ENCODE results near the gene FAM13A. TPM values are rescaled to one million over a fixed set of nuclear protein-coding genes. Genes with fewer than 3 reads are reported as not detected.

Gene FAM13A
- total and polyA plus RNA-seq, 10 donors, result 2.7 to 24.9 (median 18.3) TPM

DNA sequence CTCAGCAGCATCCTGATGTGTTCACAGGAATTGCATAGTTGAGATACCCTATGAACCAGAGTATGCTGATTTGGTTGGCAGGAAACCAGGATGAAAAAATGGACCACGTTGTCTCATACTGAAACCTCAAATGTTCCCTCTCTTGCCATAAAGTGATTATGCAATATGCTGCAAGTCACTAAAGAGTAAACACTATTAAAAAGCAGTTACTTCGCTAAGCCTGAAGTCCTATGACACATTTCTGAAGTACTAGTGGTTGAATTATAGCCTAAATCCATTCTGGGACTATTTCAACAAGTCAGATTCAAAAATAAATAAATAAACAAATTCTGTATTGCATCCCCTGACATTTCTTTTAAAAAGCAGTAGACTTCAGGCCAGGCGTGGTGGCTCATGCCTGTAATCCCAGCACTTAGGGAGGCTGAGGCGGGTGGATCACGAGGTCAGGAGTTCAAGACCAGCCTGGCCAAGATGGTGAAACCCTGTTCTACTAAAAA lies 253.3 kb downstream of the FAM13A start:
- H3K36me3 ChIP-seq, result no peaks in the 10 kb centered on the region
- peak overlapping the region in 4 of 8 donors; percentile 43 to 71 (median 67) for H3K27ac ChIP-seq
- H3K27me3 ChIP-seq (replicated peaks in 1 of 7), result no peaks in the 10 kb centered on the region
- WGBS, 5 donors, result 51 to 64% (median 59%) methylated on average over 5 of the region's 5 CpGs
- intact Hi-C loops (cut with DNase I; ENCODE audit: low total_unique reads), result no loop called here
- peaks cover 0 to 26% (median 2%) of the 10 kb centered on the region in 6 donors for H3K4me1 ChIP-seq
- H3K9me3 ChIP-seq, result no peaks in the 10 kb centered on the region
- DNase-seq, result no peak
- H3K4me3 ChIP-seq, result no peak overlapping the region
- peak in 1 of 3 donors; percentile 22 for TF ChIP-seq POLR2AphosphoS5 (IDR thresholded peaks at IDR 0.05)
- TF ChIP-seq, protein P1, sequence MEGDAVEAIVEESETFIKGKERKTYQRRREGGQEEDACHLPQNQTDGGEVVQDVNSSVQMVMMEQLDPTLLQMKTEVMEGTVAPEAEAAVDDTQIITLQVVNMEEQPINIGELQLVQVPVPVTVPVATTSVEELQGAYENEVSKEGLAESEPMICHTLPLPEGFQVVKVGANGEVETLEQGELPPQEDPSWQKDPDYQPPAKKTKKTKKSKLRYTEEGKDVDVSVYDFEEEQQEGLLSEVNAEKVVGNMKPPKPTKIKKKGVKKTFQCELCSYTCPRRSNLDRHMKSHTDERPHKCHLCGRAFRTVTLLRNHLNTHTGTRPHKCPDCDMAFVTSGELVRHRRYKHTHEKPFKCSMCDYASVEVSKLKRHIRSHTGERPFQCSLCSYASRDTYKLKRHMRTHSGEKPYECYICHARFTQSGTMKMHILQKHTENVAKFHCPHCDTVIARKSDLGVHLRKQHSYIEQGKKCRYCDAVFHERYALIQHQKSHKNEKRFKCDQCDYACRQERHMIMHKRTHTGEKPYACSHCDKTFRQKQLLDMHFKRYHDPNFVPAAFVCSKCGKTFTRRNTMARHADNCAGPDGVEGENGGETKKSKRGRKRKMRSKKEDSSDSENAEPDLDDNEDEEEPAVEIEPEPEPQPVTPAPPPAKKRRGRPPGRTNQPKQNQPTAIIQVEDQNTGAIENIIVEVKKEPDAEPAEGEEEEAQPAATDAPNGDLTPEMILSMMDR (IDR thresholded peaks at IDR 0.05 in 8 of 11, conservative IDR thresholded peaks at IDR 0.05 in 3 of 11), result no peak

DNA sequence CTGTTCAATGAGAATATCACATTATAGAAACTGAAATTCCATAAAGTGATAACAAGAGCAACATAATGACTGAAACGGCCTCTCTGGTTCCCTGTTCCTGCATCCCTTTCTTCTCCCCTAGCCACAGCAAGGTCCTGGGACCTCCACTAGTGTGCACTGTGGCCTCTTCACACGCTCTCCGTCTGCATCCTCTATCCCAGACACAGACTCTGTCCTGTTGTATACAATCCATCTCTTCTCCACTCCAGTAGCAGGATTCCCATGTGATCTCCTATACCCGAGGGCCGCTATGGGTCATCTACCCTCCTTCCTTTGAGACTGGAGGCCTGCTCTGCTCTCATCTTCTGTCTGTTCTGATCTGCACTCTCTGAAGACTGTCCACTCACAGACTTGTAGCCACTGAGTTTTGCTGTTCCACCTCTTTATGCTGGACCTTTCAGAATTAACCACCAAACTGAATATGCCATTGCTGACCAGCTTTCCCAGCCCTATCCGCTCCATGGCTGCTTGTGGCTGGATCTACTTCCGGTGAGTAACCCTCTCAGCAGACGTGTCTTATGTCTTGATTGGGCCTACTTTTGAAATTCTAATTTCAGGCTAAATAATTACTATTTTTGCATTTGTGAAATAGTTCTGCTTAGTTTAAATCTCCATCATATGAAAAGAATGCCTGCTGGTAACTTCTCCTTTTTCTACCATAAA lies 254.2 kb downstream of the FAM13A start:
- WGBS, 5 donors, result 78 to 89% (median 81%) methylated on average over 8 of the region's 8 CpGs
- Histone ChIP-seq H3K9me3 (no peaks in the 10 kb centered on the region), H3K36me3 (no peaks in the 10 kb centered on the region), H3K4me3 (no peak overlapping the region), H3K27ac (peak overlapping the region in 3 of 8 donors; percentile 51 to 71 (median 70)), H3K27me3 (replicated peaks in 1 of 7) (no peaks in the 10 kb centered on the region), H3K4me1 (peaks cover 0 to 25% (median 2%) of the 10 kb centered on the region in 6 donors)
- TF ChIP-seq, protein P1 (IDR thresholded peaks at IDR 0.05 in 8 of 11, conservative IDR thresholded peaks at IDR 0.05 in 3 of 11), result no peak
- no peak for TF ChIP-seq POLR2AphosphoS5 (IDR thresholded peaks at IDR 0.05)
- TF ChIP-seq POLR2A (IDR thresholded peaks at IDR 0.05), result no peak
- no peak for DNase-seq
- intact Hi-C loops (cut with DNase I; ENCODE audit: low total_unique reads), result no loop called here

DNA sequence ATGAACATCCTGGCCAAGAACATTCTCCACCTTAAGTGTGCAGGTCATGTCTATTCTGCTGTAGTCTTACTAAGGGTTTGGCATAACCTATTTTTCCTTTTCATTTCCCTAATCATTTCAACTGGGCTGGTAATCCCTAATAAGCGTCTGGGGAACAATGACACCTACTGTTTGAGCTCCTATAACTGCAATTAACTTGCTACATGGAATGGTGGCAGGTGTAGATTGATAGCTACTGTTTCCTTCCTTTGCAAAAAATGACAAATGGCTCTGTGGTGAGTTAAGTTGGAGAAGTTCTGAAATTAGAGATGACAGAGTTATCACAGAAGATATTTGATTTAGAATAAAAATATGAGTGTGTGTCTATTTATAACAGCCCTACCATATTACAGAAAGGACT lies 254.8 kb downstream of the FAM13A start:
- Histone ChIP-seq H3K4me3 (no peak overlapping the region), H3K9me3 (no peaks in the 10 kb centered on the region), H3K36me3 (no peaks in the 10 kb centered on the region), H3K27ac (no peak overlapping the region), H3K4me1 (peaks cover 0 to 19% (median 2%) of the 10 kb centered on the region in 6 donors), H3K27me3 (replicated peaks in 1 of 7) (no peaks in the 10 kb centered on the region)
- 44 to 57% (median 53%) methylated on average over 1 of the region's 1 CpG for WGBS, 5 donors
- TF ChIP-seq, protein P1 (IDR thresholded peaks at IDR 0.05 in 8 of 11, conservative IDR thresholded peaks at IDR 0.05 in 3 of 11), result no peak
- intact Hi-C loops (cut with DNase I; ENCODE audit: low total_unique reads), result no loop called here
- no peak for DNase-seq

DNA sequence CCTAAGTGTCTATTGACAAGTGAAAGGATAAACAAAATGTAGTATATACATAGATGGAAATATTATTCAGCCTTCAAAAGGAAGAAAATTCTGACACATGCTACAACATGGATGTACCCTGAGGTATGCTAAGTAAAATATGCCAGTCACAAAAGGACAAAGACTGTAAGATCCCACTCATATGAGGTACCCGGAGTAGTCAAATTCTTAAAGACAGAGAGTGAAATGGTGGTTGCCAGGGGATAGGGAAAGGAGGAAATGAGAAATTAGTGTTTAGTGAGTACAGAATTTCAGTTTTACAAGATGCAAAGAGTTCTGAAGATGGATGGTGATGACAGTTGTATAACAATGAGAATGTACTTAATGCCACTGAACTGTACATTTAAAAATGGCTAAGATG lies 257.1 kb downstream of the FAM13A start:
- no peaks in the 10 kb centered on the region for H3K9me3 ChIP-seq
- H3K4me1 ChIP-seq, result peaks cover 0 to 18% (median 2%) of the 10 kb centered on the region in 6 donors
- DNase-seq, result no peak
- WGBS, 5 donors, result 73 to 89% (median 81%) methylated on average over 1 of the region's 1 CpG
- no peaks in the 10 kb centered on the region for H3K36me3 ChIP-seq
- TF ChIP-seq, protein P1 (IDR thresholded peaks at IDR 0.05 in 8 of 11, conservative IDR thresholded peaks at IDR 0.05 in 3 of 11), result no peak
- TF ChIP-seq POLR2AphosphoS5 (IDR thresholded peaks at IDR 0.05) (no peak), POLR2A (IDR thresholded peaks at IDR 0.05) (no peak)
- H3K27me3 ChIP-seq (replicated peaks in 1 of 7), result no peaks in the 10 kb centered on the region
- H3K4me3 ChIP-seq, result no peak overlapping the region
- H3K27ac ChIP-seq, result no peak overlapping the region
- intact Hi-C loops (cut with DNase I; ENCODE audit: low total_unique reads), result no loop called here
